Activated CD4-positive, alpha-beta T cell treated with anti-CD3 and anti-CD28 coated beads for 48 hours (primary cell): Measurements from ENCODE around the gene ZNF334.

Experiments
- DNase-seq: peaks from one replicate; pipeline ENCODE4 v3.0.0-alpha.2; 2020

The ZNF334 gene

DNA sequence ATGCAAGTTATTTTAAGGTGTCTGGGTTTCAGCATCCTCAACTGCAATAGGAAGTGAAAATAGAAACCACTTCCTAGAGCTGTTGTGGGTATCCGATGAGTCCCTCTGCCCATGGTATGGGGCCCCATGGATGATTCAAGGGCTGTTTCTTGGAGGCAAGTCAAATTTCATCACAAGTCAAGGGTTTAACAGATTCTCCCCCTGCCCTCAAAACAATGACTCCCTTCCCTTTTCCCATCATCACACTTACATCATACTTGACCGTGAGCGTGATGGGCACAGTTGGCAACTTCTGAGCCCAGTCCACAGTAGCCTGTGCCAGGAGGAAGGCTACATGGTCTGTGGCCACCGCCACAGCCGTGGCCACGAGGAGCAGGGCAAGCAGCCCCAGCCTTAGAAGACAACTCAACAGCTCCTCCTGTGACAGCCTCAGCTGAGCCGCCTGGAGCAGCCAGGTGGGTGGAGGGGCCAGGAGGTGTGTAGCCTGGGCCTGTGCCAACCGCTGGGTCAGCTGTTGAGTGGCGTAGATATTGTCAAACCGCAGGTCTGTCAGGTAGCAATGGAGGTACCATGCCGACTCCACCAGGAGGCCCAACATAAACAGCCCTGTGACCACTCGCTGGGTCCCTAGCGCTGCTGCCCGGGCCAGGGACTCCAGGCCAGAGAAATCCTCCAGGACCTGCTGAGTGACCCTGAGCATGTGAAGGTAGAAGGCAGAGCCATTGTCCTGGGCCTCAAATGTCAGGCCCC lies 31.9 kb upstream of the ZNF334 start:
- DNase-seq = peak; percentile 67

DNA sequence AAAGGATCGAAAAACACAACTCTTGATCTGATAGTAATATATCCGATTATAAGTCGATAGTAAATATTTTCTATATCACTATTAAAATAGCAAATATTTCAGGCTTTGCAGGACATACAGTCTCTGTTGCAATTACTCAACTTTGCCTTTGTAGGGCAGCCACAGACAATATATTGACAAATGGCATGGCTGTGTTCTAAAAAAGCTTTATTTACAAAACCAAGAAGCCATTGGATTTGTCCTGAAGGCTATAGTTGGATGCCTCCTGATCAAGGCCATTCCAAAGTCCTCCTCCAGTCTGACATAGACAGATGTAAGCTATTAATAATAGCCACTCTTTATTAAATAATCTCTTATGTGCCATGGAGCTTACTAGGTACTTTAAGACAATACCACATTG lies 31.2 kb upstream of the ZNF334 start:
- DNase-seq = no peak

DNA sequence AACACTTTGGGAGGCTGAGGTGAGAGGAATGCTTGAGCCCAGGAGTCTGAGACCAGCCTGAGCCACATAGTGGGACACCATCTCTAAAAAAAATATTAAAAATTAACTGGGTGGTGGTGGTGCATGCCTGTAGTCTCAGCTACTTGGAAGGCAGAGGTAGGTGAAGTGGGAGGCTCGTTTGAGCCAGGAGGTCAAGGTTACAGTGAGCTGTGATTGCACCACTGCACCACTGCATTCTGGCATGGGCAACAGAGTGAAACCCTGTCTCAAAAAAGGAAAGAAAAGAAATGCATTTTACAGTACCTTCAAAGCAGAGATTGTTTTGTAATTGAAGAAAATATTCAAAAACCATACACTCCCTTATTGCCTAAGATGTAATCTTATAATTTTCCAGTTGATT lies 30.6 kb upstream of the ZNF334 start:
- DNase-seq = no peak

DNA sequence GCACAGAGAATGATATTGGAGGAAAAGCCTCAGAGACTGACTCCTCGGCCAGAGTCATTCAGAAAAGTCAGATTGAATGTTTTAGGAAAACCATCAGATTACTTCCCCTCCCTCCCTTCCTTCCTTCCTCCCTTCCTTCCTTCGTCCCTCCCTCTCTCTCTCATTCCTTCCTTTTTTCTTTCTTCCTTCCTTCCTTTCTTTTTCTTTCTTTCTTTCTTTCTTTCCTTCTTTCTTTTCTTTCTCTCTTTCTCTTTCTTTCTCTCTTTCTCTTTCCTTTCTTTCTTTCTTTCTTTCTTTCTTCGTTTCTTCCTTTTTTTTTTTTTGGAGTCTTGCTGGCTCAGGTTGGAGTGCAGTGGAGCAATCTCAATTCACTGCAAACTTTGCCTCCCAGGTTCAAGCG lies 29.7 kb upstream of the ZNF334 start:
- DNase-seq = no peak

DNA sequence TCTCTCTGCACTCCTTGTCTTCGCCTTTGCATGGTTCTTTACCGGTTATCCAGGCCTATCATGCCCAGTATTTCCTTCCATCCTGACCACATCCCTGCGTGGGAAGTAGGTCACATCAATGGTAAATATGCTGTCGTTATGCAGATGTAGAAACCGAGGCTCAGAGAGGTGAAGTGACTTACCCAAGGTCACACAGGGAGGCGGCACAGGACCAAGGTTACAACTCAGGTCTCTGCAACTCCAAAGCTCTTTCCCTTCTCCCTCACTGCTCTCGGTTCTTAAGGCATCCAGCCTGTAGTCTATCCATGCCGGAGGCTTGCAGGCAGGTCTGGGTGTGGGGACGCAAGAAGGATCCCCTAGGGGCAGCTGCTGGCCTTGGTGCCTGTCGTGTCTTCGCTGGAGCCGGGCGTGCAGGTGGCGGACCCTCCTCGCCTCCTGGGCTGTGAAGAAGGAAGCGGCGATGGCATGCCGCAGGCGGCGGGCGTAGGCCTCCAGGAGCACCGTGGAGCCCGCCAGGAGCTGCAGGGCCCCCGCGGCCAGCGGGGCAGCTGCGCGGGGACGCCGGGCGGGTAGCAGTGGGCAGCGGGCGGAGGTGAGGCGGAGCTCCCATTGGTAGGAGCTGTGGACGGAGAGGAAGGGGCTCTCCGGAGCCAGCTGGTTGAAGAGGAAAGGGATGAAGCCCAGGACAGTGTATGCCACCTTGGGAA lies 28.0 kb upstream of the ZNF334 start:
- no peak for DNase-seq

DNA sequence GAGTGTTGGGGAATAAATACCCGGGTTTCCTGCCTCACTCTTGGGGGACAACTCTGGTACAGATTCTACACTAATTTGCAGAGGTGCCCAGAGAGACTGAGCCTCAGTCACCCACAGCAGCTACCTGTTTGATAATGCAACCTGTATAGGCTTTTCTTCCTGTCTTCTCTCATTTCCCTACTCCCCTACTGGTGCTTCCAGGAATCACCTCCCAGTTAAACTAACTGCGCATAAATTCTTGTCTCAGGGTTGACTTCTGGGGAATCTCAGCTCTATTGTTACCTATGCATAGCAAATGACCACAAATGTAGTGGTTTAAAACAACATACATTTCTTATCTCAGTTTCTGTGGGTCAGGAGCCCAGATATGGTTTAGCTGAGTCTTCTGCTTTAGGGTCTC lies 25.8 kb upstream of the ZNF334 start:
- no peak for DNase-seq

DNA sequence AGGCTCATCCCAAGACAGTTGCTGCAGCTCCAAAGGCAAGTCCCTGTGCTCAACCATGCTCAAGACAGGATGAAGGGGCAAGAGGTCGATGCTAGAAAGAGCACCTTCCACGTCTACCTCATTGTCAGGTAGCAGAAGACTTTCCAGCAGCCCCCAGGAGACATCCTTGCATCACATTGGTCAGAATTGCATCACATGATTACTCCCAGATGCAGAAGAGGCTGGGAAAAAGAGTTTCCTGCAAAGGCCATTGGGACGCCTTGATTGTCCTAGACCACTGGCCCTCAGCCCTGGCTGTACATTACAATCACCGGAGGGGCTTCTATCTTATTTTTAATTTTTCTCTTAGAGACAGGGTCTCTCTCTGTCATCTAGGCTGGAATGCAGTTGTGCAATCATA lies 17.3 kb upstream of the ZNF334 start:
- DNase-seq = no peak

DNA sequence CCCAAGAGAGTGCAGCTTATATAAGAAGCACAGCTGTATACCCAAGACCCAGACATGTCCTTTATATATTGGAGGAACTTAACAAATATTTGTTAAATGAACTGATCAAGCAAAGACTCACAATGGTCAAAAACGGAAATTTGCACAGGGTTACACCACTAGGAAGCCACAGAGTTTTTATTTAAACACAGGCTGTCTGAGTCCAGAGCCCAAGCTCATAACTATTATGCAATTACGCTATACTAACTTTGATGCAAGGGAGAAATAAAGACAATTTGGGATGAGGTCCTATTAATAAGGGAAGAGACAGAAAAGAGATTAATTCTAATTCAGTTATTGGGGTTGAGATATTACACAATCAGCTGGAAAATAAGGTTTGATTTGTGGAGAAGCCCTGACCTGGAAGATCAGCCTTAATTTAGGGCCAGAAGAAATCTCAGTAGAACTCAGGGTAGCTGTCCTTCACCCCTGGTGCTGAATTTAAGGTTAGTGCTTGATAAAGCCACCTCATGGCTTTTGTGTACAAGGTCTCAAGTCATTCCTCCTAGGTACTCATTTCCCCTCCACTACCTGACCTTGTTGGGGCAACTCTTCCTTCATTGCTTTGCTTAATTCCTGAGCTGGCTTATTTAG lies 10.5 kb upstream of the ZNF334 start:
- peak; percentile 14 for DNase-seq

DNA sequence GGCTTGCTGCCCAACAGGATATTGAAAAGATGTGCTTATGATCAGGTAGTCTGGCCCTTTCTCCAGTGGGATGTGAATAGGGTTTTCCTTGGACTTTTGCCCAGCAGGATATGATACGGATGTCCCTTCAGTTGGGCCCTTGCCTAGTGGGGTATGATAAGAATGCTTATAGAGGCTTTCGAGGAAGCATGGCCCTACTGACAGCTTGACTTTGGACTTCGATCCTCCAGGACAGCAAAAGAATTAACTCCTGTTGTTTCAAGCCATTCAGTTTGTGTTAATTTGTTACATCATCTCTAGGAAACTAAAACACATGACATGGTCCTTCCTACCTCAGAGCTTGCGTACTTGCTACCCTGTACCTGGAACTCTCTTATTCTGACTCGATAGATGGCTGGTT lies 9.7 kb upstream of the ZNF334 start:
- DNase-seq = no peak

DNA sequence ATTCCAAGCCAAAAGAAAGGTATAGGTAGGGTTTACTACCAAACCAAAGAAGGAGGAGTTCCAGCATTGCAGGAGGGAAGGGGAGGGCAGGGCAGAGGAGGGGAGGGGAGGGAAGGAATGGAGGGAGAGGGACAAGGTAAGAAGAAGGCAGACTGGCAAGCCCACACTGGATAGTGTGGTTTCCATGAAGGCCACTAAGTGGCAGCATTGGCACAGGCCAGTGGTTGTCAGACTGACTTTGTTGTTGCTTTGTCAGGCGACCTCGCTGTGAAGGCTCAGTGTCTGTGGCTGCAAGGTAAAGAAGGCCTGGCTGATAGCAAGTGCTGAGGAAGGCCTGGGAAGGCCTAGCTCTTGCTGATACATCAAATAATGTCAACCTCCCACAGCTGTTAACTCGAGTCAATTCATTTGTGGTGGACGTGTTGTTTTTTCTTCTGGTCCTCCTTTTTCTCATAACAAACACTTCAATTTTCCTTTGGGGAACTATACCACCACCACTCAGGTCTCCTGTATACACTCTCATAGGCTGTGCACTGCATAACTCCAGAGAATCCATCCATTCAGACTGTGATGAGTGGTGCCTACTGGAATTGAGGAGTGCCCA lies 7.7 kb upstream of the ZNF334 start:
- DNase-seq = peak; percentile 67

DNA sequence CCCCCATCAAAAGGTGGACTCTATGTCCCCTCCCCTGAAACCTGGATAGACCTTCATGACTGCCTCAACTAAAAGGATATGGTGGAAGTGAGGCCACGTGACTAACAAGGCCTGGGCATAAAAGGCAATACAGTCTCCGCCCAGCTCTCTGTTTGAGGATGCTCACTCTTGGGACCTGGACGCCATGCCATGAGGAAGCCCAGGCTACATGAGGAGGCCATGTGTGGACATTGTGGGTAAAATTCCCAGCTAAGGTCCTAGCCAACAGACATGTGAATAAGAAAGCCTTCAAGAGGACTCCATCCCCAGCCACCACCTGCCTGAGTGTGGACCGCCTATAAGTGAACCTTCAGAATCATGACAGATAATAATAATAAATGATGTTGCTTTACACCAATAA lies 7.2 kb upstream of the ZNF334 start:
- no peak for DNase-seq

DNA sequence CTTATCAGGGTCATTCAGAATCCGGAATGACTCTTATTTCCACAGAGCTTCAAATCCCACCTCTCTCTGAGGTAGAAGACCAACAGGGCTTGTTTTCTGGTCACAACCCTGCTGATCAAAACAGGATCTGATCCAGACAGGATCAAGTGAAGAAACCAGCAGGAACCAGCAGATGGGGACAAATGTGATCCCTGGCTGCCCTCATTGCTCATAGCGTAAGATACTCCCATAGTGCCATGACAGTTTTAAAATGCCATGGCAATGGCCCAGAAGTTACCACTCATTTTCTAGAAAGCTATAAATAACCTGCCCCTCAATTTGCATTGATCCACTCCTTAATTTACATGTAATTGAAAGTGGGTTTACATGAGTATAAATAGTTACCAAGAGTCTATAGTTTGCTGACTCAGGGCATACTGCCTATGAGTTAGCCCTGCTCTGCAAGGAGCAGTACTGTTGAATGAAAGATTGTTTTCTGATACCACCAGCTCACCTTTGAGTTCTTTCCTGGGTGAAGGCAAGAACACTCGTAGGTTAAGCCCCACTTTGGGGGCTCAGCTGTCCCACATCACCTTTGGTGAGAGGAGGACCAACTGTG lies 6.2 kb upstream of the ZNF334 start:
- DNase-seq = no peak

DNA sequence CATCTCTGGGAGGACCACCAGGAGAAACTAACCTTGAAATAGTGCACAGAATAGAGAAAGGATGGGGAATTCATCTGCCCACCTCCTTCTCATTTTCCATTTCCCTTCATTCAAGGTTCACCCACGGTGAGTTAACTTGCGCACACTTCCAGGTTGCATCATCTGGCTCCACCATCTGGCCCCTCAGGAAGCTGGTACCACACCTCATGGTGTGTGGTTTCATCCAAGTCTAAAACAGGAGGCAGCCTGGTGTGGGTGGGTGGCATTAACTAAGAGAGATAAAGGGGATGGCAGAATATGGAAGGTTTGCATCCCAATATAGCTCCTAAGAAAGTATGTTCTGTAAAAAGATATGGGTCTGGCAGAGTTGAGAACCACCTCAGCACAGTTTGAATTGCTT lies 3.8 kb downstream of the ZNF334 start:
- no peak for DNase-seq

DNA sequence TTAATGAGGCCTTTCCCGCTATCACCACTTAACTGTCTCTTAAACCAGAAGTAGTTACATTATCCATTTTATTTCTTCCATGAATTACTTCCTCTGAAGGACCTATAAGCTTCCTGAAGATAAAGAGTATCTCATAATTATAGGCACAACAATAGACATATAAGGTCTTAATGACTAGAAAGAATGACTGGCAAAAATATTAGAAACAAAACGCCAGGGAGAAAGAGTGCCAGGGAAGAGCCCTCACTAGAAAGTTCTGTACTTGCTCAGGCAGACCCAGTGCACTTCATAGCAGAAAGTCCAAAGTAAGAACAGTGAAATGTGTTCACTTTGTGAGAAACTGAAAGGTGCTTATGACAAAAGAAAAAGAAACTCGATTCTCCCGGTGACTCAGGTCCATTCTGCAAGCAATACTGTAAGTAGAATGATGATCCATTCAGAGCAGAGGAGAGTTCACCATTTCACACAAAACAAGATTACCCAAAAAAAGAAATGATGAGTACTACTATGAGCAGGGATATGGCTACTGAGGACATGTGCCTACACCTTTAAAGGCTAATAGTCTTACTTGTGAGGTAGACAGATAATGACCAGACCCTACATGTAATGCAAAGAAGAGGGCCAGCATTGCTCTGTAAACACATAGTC lies 5.5 kb downstream of the ZNF334 start:
- DNase-seq = peak; percentile 13

DNA sequence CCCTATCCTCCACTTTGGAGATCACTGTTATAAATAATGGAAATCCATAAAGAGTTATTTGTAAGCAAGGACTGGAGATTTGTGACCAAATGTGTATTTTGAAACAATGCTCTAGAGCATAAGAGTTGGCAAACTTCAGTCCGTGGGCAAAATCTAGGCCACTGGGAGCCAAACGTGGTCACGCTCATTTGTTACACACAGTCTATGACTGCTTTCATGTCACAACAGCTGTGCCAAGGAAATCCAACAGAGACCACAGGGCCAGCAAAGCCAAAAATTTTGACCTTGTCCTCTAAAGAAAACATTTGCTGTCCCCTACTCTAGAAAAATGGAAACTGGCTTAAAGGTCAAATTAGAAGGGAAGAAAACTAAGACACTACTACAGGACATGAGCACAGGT lies 7.9 kb downstream of the ZNF334 start:
- no peak for DNase-seq

DNA sequence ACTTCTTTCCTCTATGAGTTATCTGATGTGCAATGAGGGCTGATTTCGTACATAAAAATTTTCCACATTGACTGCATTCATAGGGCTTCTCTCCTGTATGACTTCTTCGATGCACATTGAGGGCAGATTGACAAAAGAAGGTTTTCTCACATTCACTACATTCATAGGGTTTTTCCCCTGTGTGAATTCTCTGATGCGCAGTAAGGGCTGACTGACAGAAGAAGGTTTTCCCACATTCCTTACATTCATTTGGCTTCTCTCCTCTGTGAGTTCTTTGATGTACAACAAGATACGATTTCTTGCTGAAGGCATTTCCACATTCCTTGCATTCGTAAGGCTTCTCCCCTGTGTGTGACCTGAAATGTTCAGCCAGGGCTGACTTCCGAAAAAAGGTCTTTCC lies 11.4 kb downstream of the ZNF334 start:
- no peak for DNase-seq

DNA sequence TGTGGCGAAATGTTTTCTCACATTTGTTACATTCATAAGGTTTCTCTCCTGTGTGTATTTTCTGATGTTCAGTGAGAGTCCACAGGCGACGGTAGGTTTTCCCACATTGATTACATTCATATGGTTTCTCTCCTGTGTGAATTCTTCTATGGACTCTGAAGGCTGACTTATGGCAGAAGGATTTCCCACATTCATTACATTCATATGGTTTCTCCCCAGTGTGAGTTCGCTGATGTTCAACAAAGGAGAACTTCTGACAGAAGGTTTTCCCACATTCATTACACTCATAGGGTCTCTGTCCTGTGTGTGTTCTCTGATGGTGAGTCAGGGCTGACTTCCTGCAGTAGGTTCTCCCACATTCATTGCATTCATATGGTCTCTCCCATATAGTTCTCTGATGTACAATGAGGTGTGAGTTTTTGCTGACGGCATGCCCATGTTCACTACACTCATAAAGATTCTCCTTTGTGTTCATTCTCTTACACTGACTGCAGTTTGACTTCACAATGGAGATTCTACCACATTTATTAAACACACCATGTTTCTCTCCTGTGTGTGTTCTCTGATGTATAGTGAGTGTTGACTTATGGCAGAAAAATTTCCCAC lies 11.9 kb downstream of the ZNF334 start:
- DNase-seq = no peak

DNA sequence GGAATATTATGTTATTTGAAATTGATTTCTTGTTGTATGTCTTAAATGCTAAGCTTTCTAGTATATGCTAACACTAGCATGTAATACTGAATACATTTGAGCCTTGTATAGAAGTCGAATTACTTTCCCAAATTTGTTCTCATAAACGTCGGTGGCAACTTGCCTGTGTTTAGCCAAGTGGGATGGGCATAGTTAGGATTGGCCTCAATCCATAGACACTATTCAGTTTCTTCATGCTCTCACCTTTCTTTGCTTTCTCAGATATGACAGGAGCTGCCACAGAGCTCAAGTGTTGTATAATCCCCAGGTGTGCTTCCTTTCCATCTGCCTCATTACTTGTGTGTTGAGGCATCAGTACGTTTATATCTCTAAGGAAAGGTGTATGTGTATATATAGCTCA lies 19.3 kb downstream of the ZNF334 start:
- no peak for DNase-seq

DNA sequence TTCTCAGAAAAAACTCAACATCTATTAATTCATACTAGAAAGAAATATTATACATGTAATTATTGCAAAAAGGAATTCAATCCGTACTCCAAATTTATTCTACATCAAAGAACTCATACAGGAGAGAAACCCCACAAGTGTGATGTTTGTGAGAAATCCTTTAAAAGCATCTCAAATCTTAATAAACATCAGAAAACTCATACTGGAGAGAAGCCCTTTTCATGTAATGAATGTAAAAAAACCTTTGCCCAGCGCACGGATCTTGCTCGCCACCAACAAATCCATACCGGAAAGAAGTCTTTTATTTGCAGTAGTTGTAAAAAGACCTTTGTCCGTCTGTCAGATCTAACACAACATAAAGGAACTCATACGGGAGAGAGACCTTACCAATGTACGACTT lies 22.0 kb downstream of the ZNF334 start:
- DNase-seq = no peak

DNA sequence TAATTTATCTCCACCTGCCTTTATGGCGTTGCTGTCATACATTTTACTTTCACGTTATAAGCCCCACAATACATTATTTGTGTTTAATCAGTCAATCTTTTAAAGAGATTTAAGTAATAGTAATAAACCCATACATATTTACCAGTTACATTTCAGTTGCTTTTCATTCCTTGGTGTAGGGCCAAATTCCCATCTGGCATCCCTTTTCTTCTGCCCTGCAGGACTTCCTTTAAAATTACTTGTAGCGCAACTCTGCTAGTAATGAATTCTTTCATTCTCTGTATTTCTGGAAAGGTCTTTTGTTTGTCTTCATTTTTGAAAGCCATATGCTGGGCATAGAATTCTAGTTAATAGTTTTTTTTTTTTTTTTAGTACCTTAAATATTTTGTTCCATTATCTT lies 24.9 kb downstream of the ZNF334 start:
- DNase-seq = no peak

DNA sequence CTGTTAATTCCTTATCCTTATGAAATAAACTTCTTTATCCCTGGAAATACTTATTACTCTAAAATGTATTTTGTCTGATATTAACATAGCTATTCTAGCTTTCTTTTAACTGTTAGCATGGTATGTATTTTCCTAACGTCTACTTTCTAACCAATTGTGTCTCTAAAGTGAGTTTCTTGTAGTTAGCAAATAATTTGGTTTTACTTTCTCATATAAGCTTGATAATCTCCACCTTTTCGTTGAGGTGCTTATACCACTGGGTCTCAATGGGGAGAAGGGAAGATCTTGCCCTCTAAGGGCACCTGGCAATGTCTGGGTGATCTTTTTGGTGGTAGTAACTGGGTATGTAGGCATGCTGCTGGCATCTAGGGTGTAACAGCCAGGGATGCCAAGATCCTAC lies 25.7 kb downstream of the ZNF334 start:
- DNase-seq = no peak

DNA sequence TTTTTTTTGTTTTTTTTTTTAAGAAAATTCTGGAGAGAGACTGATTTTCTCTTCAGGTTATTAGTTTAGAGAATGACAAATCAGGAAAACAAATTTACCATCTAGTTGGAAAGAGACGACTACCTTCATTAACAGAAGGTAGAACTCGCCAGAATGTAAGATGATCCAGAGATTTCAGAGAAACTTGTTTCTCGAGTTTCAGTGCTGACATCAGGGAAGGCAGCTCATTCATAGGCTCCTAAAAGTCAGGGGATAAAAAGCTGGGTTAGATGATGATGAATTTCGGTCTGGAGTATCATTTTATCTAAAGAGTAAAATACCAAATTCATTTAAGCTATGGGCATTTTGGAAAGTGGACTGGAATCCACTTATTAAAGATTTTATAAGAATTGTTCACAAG lies 27.9 kb downstream of the ZNF334 start:
- DNase-seq = no peak

DNA sequence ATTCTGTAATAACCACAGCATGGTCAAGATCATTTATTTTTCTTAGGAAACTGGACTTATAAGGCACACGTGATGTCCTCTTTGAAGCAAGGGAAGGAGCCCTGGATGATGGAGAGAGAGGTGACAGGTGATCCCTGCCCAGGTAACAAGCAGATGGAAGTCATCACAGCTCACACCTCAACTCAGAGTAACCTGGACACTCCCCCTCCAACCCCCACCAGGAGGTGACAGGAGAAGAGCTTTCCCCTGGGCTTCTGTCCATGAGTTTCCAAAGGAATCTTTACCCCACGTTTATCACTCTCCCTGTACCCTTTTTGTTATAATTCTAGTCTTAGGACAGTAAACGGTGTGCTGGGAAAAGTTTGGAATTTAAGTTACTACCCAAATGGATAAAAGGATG lies 28.4 kb downstream of the ZNF334 start:
- no peak for DNase-seq
